HG03521 (cell line): ENCODE results near the gene TMC5.

Experiments
- ATAC-seq: cut with Tn5 transposase; IDR thresholded peaks from one replicate; pipeline ENCODE4 v1.9.1; 2021; ENCODE audit warnings: mild to moderate bottlenecking, moderate library complexity; ENCODE audit not compliant: unreplicated experiment

TMC5 gene

GRCh38 chr16:19458722-19459379 is 41.2 kb downstream of the TMC5 start:
- ATAC-seq, result no peak

- no peak for ATAC-seq
Measured at GRCh38 chr16:19460397-19460796, 42.7 kb downstream of the TMC5 start.

- no peak for ATAC-seq
Measured at GRCh38 chr16:19463468-19464315, 46.0 kb downstream of the TMC5 start.

- ATAC-seq, result no peak
Measured at GRCh38 chr16:19468300-19468699, 50.6 kb downstream of the TMC5 start.

GRCh38 chr16:19472482-19472881 is 54.8 kb downstream of the TMC5 start:
- ATAC-seq, result no peak

GRCh38 chr16:19474617-19475016 is 56.9 kb downstream of the TMC5 start:
- ATAC-seq, result no peak

GRCh38 chr16:19478505-19478904 is 60.8 kb downstream of the TMC5 start:
- no peak for ATAC-seq

GRCh38 chr16:19479302-19479721 is 61.6 kb downstream of the TMC5 start:
- ATAC-seq, result no peak

GRCh38 chr16:19481296-19481695 is 63.6 kb downstream of the TMC5 start:
- ATAC-seq, result no peak

GRCh38 chr16:19481769-19482168 is 64.1 kb downstream of the TMC5 start:
- no peak for ATAC-seq

GRCh38 chr16:19482291-19482690 is 64.6 kb downstream of the TMC5 start:
- no peak for ATAC-seq

GRCh38 chr16:19484096-19484495 is 66.4 kb downstream of the TMC5 start:
- no peak for ATAC-seq

- no peak for ATAC-seq
Measured at GRCh38 chr16:19485611-19486010, 67.9 kb downstream of the TMC5 start.

- no peak for ATAC-seq
Measured at GRCh38 chr16:19486051-19486450, 68.4 kb downstream of the TMC5 start.

- no peak for ATAC-seq
Measured at GRCh38 chr16:19486750-19487325, 69.2 kb downstream of the TMC5 start.

- no peak for ATAC-seq
Measured at GRCh38 chr16:19488213-19488640, 70.5 kb downstream of the TMC5 start.

- no peak for ATAC-seq
Measured at GRCh38 chr16:19490619-19491018, 72.9 kb downstream of the TMC5 start.

GRCh38 chr16:19497176-19497575 is 79.5 kb downstream of the TMC5 start:
- no peak for ATAC-seq

- no peak for ATAC-seq
Measured at GRCh38 chr16:19499006-19499405, 81.3 kb downstream of the TMC5 start.

GRCh38 chr16:19499481-19499880 is 81.8 kb downstream of the TMC5 start:
- no peak for ATAC-seq

GRCh38 chr16:19502395-19503131 is 84.9 kb downstream of the TMC5 start:
- no peak for ATAC-seq
